Fibroblast of villous mesenchyme (primary cell): Measurements from ENCODE around the gene SLITRK1. TPM values are rescaled to one million over a fixed set of nuclear protein-coding genes. Genes with fewer than 3 reads are reported as not detected.

Experiments used
- DNase-seq: peaks from one replicate; pipeline ENCODE4 v3.0.0-alpha.2; 2010; ENCODE audit warnings: low read depth
- H3K4me3 ChIP-seq: 2 replicates; pipeline ENCODE4 v1.5.1; 2011; ENCODE audit warnings: low read depth, mild to moderate bottlenecking, low read length
- CTCF ChIP-seq: IDR thresholded peaks from 2 replicates; pipeline ENCODE4 v1.5.1; 2012; ENCODE audit warnings: low read depth, mild to moderate bottlenecking, low read length; ENCODE audit not compliant: insufficient read depth
- total RNA-seq: library from RNA; depleted of rRNA; stranded (reverse); fragments of >200 nt; gene quantifications from 2 replicates; pipeline ENCODE4 v1.2.3, GENCODE V29; 2012

The SLITRK1 gene
- total RNA-seq, 1 donor, result not detected

DNA sequence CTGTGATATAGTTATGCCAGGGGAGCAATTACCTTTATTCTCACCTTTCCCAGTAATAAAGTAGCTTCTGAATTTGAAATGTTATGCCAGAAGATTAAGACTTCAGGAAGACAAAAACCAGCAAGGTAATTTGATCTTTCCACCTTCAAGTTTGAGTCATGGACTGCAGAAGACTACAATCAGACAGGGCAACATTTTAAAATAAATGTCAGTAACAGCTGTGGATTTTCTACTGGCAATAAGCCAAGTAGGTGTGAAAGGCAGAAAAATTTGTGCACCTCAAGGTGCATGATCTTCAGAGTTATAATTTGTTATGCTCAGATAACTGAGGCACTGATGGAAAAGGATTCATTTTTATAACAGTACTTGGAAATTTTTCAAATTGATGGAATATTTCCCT is 54.9 kb downstream of the SLITRK1 start:
- DNase-seq, result no peak
- H3K4me3 ChIP-seq, result no peak overlapping the region
- no peak for TF ChIP-seq CTCF
